ENCODE results near the gene LAMTOR5.

- TF ChIP-seq EZH2 (IDR thresholded peaks at IDR 0.05): no peak
- TF ChIP-seq POLR2AphosphoS5 (IDR thresholded peaks at IDR 0.05; ENCODE audit: borderline replicate concordance, low read depth, low read length): no peak
- no peak for TF ChIP-seq FOXP2 (optimal IDR thresholded peaks at IDR 0.05; ENCODE audit: control extremely low read depth, extremely low read length, insufficient read depth)
Measured at GRCh38 chr1:110384581-110385321, 22.7 kb downstream of the LAMTOR5 start.

Measured in SK-N-MC (cell line).